Measurements from ENCODE around the gene NPHS1. TPM values are rescaled to one million over a fixed set of nuclear protein-coding genes. Genes with fewer than 3 reads are reported as not detected.
"Not testable (repeated sequence)": the region's sequence is repeated elsewhere in the genome, so short reads cannot be mapped to it uniquely, and the experiment has no call there.

The NPHS1 gene
- total RNA-seq, 1 donor from 2014 or later = not detected

DNA sequence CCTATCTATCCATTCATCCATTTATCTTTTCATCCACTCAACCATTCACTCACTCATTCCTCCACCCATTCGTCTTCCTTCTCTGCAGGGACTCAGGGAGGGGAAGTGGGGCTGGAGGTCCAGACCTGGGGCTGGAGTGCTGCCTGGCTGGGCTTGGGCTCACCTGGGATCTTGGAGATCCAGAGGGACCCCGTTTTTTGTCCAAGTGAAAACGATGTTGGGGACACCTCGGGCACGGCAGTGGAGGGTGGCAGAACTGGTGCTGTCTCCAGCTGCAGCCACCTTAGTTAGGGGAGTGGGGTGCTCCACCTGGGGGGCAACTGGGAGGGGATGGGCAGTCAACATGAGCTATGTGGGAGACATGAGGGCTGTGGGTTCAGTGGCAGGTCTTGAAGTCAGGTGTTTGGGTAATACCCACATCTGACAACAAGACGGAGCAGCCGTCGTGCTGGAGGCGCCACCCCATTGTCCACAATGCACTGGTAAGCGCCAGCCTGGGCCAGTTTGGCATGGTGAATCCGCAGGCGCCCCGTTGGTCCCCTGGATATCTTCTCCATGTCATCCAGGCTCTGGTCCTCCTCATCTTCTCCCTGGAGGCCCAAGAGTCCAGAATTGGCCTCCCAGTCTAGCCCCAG is 10.2 kb downstream of the NPHS1 start:
- DNase-seq (no peak), ATAC-seq (no peak)
- TF ChIP-seq, protein P1, sequence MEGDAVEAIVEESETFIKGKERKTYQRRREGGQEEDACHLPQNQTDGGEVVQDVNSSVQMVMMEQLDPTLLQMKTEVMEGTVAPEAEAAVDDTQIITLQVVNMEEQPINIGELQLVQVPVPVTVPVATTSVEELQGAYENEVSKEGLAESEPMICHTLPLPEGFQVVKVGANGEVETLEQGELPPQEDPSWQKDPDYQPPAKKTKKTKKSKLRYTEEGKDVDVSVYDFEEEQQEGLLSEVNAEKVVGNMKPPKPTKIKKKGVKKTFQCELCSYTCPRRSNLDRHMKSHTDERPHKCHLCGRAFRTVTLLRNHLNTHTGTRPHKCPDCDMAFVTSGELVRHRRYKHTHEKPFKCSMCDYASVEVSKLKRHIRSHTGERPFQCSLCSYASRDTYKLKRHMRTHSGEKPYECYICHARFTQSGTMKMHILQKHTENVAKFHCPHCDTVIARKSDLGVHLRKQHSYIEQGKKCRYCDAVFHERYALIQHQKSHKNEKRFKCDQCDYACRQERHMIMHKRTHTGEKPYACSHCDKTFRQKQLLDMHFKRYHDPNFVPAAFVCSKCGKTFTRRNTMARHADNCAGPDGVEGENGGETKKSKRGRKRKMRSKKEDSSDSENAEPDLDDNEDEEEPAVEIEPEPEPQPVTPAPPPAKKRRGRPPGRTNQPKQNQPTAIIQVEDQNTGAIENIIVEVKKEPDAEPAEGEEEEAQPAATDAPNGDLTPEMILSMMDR (IDR thresholded peaks at IDR 0.05) = no peak
- Histone ChIP-seq H3K36me3 (no peaks in the 10 kb centered on the region), H3K27me3 (peaks cover 44% of the 10 kb centered on the region), H3K27ac (no peak overlapping the region), H3K4me1 (peaks cover 12% of the 10 kb centered on the region), H3K9me3 (no peaks in the 10 kb centered on the region), H3K4me3 (no peak overlapping the region)
- intact Hi-C loops (cut with DNase I) = no loop called here

DNA sequence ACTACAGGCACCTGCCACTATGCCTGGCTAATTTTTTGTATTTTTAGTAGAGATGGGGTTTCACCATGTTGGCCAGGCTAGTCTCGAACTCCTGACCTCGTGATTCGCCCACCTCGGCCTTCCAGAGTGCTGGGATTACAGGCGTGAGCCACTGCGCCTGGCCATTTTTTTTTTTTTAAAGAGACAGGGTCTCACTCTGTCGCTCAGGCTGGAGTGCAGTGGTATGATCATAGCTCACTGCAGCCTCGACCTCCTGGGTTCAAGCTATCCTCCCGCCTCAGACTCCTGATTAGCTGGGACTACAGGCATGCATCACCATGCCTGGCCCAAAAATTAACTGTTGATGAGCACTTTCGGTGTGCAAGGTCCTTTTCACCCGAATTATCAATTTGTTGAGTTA is 16.2 kb downstream of the NPHS1 start:
- intact Hi-C loops (cut with DNase I); ATAC-seq; H3K36me3 ChIP-seq; DNase-seq; H3K4me1 ChIP-seq; H3K27ac ChIP-seq; H3K27me3 ChIP-seq; H3K9me3 ChIP-seq; H3K4me3 ChIP-seq: not testable (repeated sequence)

DNA sequence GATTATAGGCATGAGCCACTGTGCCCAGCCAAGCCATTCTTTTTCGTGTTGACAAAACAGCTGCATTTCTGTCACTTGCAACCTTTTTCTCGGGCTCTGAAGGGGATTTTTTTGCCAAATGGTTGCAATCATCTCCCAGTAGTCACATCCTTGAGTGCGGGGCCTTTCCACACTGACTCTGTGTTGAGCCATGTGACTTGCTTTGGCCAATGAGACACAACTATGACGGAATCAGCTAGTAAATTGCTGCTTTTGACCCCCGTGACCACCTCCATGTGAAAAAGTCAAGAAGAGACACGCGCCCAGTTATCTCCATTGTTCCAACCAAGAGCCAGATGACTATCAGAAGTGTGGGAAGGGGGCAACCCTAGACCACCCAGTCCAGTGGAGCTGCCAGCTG is 18.3 kb downstream of the NPHS1 start:
- Histone ChIP-seq H3K27me3 (peaks cover 8% of the 10 kb centered on the region), H3K36me3 (no peaks in the 10 kb centered on the region), H3K27ac (no peak overlapping the region), H3K4me3 (no peak overlapping the region), H3K9me3 (no peaks in the 10 kb centered on the region), H3K4me1 (no peaks in the 10 kb centered on the region)
- TF ChIP-seq, protein P1 (IDR thresholded peaks at IDR 0.05) = no peak
- no peak for DNase-seq
- no peak for ATAC-seq
- intact Hi-C loops (cut with DNase I) = no loop called here

DNA sequence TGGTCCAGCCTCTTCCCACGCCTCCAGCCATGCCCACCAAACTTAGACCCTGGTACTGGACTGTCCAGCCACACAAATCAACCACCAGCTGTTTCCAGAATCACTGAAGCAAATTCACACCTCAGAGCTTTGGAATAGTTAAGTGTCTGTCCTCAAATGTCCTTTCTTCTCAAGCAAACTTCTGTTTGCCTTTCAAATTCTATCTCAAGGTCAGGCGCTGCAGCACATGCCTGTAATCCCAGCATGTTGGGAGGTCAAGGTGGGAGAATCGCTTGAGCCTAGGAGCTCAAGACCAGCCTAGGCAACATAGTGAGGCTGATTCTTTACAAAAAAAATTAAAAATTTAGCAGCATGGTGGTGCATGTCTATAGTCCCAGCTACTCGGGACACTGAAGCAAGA is 20.2 kb downstream of the NPHS1 start:
- ATAC-seq (no peak), DNase-seq (no peak)
- no peaks in the 10 kb centered on the region for H3K36me3 ChIP-seq
- no peaks in the 10 kb centered on the region for H3K4me1 ChIP-seq
- TF ChIP-seq, protein P1 (IDR thresholded peaks at IDR 0.05) = no peak
- intact Hi-C loops (cut with DNase I) = no loop called here
- no peak overlapping the region for H3K27ac ChIP-seq
- no peaks in the 10 kb centered on the region for H3K9me3 ChIP-seq
- H3K4me3 ChIP-seq = no peak overlapping the region
- peaks cover 8% of the 10 kb centered on the region for H3K27me3 ChIP-seq

DNA sequence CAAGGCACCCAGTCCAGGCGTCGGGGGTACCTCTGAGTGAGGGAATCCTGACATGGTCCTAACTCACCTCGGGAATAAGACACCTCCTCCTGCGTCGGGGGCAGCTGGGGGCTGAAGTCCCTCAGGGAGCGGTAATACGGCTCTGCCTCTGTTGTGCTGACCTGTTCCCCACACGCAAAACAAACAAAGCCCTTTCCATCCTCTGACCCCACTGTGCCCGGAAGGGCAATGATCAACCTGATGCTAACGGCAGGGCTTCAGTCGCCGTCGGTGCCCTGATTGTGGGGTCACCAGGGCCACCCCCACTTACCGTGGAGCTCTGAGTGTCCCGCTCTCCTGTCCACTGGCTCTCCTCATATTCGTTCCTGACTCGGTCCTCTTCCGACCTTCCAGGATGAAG is 21.3 kb downstream of the NPHS1 start:
- ATAC-seq = no peak
- Histone ChIP-seq H3K27ac (no peak overlapping the region), H3K27me3 (peaks cover 8% of the 10 kb centered on the region), H3K4me1 (no peaks in the 10 kb centered on the region), H3K4me3 (no peak overlapping the region), H3K9me3 (no peaks in the 10 kb centered on the region), H3K36me3 (no peaks in the 10 kb centered on the region)
- no peak for DNase-seq
- intact Hi-C loops (cut with DNase I) = no loop called here
- TF ChIP-seq, protein P1 (IDR thresholded peaks at IDR 0.05) = no peak

DNA sequence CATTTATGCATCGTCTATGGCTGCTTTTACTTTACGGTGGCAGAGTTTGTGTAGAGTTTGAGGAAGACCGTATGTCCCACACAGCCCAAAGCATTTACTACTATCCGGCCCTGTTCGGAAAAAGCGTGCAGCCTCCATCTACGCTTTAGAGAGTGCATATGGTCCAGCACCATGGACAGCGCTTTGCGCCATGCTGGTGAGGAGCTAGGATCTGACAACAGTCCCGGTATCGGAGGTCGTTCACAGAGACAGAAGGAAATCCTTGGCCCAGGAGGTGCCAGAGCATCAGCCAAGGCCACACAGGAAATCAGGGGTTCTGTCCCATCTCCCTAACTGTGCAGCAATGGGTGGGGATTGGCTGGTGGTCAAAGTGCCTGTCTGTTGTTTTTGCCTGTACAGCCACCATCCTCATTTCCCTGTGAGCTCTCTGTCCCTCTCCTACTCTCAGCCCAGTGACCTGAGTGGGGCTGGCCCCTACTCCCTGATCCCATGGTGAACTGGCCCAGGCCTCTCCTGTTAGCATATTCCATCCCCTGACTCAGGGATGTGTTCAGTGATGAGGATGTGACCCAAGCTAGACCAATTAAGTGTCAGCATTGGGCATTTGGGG is 23.5 kb downstream of the NPHS1 start:
- peak; percentile 67 for ATAC-seq

More for the DNA sequence above, 23.5 kb downstream of the NPHS1 start:
- Histone ChIP-seq H3K4me3 (no peak overlapping the region), H3K4me1 (no peaks in the 10 kb centered on the region), H3K36me3 (no peaks in the 10 kb centered on the region), H3K9me3 (no peaks in the 10 kb centered on the region), H3K27me3 (peaks cover 8% of the 10 kb centered on the region), H3K27ac (no peak overlapping the region)
- TF ChIP-seq, protein P1 (IDR thresholded peaks at IDR 0.05) = no peak
- intact Hi-C loops (cut with DNase I) = no loop called here
- DNase-seq = no peak
